ENCODE results near the gene DTNB. TPM values are rescaled to one million over a fixed set of nuclear protein-coding genes. Genes with fewer than 3 reads are reported as not detected.

The DTNB gene
- total RNA-seq, 1 donor from 2014 or later, result 12.0 TPM

DNA sequence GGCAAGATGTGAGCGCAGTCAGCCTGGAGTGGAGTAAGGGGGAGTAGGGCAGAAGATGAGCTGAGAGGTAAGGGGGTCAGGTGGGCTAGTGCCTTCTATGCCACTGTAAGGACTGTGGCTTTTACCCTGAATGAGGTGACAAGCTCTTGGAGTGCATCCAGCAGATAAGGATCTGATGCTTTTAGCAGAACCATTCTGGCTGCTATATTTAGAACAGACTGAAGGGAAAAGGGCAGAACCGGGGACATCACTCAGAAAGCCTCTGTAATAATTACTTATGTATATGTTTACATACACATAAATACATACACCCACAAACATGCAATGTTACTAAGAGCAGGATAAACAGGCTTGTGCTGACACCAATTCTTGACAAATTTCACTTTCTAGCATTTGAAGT is 124.8 kb downstream of the DTNB start:
- Mint-ChIP-seq H3K4me1 (ENCODE audit: unreplicated experiment) (no peaks in the 10 kb centered on the region), H3K4me3 (ENCODE audit: unreplicated experiment) (no peak overlapping the region), H3K27me3 (ENCODE audit: unreplicated experiment) (peaks cover 3% of the 10 kb centered on the region), H3K27ac (ENCODE audit: unreplicated experiment) (peak overlapping the region; percentile 21), H3K36me3 (ENCODE audit: low read depth, unreplicated experiment) (no peaks in the 10 kb centered on the region), H3K9me3 (ENCODE audit: unreplicated experiment) (no peaks in the 10 kb centered on the region)
- no peak for DNase-seq (ENCODE audit: low spot score)
- TF ChIP-seq, protein P1, sequence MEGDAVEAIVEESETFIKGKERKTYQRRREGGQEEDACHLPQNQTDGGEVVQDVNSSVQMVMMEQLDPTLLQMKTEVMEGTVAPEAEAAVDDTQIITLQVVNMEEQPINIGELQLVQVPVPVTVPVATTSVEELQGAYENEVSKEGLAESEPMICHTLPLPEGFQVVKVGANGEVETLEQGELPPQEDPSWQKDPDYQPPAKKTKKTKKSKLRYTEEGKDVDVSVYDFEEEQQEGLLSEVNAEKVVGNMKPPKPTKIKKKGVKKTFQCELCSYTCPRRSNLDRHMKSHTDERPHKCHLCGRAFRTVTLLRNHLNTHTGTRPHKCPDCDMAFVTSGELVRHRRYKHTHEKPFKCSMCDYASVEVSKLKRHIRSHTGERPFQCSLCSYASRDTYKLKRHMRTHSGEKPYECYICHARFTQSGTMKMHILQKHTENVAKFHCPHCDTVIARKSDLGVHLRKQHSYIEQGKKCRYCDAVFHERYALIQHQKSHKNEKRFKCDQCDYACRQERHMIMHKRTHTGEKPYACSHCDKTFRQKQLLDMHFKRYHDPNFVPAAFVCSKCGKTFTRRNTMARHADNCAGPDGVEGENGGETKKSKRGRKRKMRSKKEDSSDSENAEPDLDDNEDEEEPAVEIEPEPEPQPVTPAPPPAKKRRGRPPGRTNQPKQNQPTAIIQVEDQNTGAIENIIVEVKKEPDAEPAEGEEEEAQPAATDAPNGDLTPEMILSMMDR (IDR thresholded peaks at IDR 0.05; ENCODE audit: unreplicated experiment), result no peak

DNA sequence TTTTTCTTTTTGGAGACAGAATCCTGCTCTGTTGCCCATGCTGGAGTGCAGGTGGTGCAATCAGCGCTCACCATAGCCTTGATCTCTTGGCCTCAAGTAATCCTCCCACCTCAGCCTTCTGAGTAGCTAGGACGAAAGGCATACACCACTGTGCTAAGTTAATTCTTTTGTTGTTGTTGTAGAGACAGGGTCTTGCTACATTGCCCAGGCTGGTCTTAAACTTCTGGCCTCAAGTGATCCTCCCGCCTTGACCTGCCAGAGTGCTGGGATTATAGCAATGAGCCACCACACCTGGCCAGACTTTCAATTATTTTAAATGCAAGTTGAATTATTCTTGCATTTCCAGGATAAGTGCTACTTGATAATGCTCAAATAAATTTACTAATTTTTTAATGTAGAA is 126.5 kb downstream of the DTNB start:
- no peaks in the 10 kb centered on the region for H3K36me3 Mint-ChIP-seq (ENCODE audit: low read depth, unreplicated experiment)
- H3K9me3 Mint-ChIP-seq (ENCODE audit: unreplicated experiment), result no peaks in the 10 kb centered on the region
- TF ChIP-seq, protein P1 (IDR thresholded peaks at IDR 0.05; ENCODE audit: unreplicated experiment), result no peak
- no peak overlapping the region for H3K4me3 Mint-ChIP-seq (ENCODE audit: unreplicated experiment)
- DNase-seq (ENCODE audit: low spot score), result no peak
- H3K27ac Mint-ChIP-seq (ENCODE audit: unreplicated experiment), result no peak overlapping the region
- H3K27me3 Mint-ChIP-seq (ENCODE audit: unreplicated experiment), result peaks cover 3% of the 10 kb centered on the region
- H3K4me1 Mint-ChIP-seq (ENCODE audit: unreplicated experiment), result no peaks in the 10 kb centered on the region

DNA sequence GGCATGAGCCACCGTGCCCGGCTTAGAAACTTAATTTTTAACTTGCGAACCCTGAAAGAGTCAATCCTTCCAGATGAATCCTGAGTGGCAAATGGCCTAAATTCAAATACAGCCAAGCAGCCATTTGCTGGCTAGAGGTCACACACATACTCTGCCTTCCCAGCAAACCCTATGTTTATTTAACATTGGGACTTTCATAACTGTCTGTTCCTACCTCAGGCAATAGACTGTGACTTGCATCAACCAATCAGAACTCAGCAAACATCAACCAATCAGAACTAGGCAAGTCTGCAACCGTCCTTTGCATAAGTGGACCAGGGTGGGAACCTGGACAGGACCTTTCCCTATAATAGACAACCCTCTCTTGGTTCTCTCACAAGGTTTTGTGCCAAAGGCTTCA is 127.5 kb downstream of the DTNB start:
- TF ChIP-seq, protein P1 (IDR thresholded peaks at IDR 0.05; ENCODE audit: unreplicated experiment), result no peak
- Mint-ChIP-seq H3K27ac (ENCODE audit: unreplicated experiment) (no peak overlapping the region), H3K4me3 (ENCODE audit: unreplicated experiment) (no peak overlapping the region), H3K36me3 (ENCODE audit: low read depth, unreplicated experiment) (no peaks in the 10 kb centered on the region), H3K9me3 (ENCODE audit: unreplicated experiment) (no peaks in the 10 kb centered on the region), H3K4me1 (ENCODE audit: unreplicated experiment) (no peaks in the 10 kb centered on the region), H3K27me3 (ENCODE audit: unreplicated experiment) (peaks cover 3% of the 10 kb centered on the region)
- DNase-seq (ENCODE audit: low spot score), result no peak

DNA sequence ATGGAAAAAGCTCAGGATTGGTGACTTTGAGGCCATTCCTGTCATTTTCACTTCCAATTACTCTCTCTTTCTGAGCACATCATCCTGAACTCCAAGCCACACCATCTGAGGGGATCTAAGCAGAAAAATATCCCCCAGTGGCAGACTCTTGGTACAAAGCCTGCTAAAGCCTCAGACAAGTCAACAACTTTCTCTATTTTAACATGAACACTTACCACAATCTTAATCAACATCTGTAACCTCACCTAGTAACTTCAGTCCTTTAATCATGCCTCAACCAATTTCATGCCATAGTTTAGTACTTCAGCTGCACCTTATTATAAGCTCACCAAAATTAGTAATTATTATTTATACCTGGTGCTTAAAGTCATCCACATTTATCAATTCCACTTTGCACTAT is 128.9 kb downstream of the DTNB start:
- Mint-ChIP-seq H3K4me3 (ENCODE audit: unreplicated experiment) (no peak overlapping the region), H3K36me3 (ENCODE audit: low read depth, unreplicated experiment) (no peaks in the 10 kb centered on the region), H3K9me3 (ENCODE audit: unreplicated experiment) (no peaks in the 10 kb centered on the region), H3K27ac (ENCODE audit: unreplicated experiment) (no peak overlapping the region), H3K27me3 (ENCODE audit: unreplicated experiment) (peaks cover 2% of the 10 kb centered on the region), H3K4me1 (ENCODE audit: unreplicated experiment) (no peaks in the 10 kb centered on the region)
- DNase-seq (ENCODE audit: low spot score), result no peak
- TF ChIP-seq, protein P1 (IDR thresholded peaks at IDR 0.05; ENCODE audit: unreplicated experiment), result no peak

DNA sequence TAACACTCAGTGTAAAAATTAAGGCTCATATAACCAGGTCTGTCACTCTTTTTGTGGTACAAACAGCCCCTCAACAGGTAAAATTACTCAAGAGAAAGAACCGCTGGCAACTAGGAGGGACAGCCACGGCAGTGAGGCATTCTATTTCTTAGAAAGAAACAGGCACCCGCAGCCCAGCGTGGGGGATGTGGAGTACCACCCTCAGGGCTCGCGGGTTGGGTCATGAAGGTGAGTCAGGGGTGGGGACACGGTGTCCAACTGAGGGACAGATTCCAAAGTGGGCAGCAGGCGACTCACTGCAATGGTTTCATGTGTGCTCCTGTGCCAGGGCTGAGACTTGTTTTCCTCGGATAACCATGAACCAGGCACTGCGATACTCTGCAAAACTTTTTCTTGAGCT is 129.4 kb downstream of the DTNB start:
- no peak overlapping the region for H3K4me3 Mint-ChIP-seq (ENCODE audit: unreplicated experiment)
- H3K9me3 Mint-ChIP-seq (ENCODE audit: unreplicated experiment), result no peaks in the 10 kb centered on the region
- no peaks in the 10 kb centered on the region for H3K36me3 Mint-ChIP-seq (ENCODE audit: low read depth, unreplicated experiment)
- no peak overlapping the region for H3K27ac Mint-ChIP-seq (ENCODE audit: unreplicated experiment)
- TF ChIP-seq, protein P1 (IDR thresholded peaks at IDR 0.05; ENCODE audit: unreplicated experiment), result no peak
- no peak for DNase-seq (ENCODE audit: low spot score)
- H3K4me1 Mint-ChIP-seq (ENCODE audit: unreplicated experiment), result peaks cover 3% of the 10 kb centered on the region
- H3K27me3 Mint-ChIP-seq (ENCODE audit: unreplicated experiment), result peaks cover 2% of the 10 kb centered on the region

Measured in endothelial cell (in vitro differentiated cells).